ENCODE measurements around the gene PKD1.

DNA sequence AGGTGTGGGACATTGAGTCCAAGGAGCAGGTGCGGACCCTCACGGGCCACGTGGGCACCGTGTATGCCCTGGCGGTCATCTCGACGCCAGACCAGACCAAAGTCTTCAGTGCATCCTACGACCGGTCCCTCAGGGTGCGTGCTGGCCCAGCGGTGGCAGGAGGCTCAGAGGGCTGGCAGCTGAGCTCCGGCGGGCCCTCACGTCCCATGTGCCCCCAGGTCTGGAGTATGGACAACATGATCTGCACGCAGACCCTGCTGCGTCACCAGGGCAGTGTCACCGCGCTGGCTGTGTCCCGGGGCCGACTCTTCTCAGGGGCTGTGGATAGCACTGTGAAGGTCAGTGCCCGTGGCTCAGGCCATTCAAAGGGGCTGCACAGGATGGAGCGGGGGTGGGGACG is 40.3 kb upstream of the PKD1 start:
- TF ChIP-seq, protein P1, sequence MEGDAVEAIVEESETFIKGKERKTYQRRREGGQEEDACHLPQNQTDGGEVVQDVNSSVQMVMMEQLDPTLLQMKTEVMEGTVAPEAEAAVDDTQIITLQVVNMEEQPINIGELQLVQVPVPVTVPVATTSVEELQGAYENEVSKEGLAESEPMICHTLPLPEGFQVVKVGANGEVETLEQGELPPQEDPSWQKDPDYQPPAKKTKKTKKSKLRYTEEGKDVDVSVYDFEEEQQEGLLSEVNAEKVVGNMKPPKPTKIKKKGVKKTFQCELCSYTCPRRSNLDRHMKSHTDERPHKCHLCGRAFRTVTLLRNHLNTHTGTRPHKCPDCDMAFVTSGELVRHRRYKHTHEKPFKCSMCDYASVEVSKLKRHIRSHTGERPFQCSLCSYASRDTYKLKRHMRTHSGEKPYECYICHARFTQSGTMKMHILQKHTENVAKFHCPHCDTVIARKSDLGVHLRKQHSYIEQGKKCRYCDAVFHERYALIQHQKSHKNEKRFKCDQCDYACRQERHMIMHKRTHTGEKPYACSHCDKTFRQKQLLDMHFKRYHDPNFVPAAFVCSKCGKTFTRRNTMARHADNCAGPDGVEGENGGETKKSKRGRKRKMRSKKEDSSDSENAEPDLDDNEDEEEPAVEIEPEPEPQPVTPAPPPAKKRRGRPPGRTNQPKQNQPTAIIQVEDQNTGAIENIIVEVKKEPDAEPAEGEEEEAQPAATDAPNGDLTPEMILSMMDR (IDR thresholded peaks at IDR 0.05), result no peak
- TF ChIP-seq, protein P2, sequence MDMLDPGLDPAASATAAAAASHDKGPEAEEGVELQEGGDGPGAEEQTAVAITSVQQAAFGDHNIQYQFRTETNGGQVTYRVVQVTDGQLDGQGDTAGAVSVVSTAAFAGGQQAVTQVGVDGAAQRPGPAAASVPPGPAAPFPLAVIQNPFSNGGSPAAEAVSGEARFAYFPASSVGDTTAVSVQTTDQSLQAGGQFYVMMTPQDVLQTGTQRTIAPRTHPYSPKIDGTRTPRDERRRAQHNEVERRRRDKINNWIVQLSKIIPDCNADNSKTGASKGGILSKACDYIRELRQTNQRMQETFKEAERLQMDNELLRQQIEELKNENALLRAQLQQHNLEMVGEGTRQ (CRISPR knock-in tag; IDR thresholded peaks at IDR 0.05), result no peak
- TF ChIP-seq, protein P3, sequence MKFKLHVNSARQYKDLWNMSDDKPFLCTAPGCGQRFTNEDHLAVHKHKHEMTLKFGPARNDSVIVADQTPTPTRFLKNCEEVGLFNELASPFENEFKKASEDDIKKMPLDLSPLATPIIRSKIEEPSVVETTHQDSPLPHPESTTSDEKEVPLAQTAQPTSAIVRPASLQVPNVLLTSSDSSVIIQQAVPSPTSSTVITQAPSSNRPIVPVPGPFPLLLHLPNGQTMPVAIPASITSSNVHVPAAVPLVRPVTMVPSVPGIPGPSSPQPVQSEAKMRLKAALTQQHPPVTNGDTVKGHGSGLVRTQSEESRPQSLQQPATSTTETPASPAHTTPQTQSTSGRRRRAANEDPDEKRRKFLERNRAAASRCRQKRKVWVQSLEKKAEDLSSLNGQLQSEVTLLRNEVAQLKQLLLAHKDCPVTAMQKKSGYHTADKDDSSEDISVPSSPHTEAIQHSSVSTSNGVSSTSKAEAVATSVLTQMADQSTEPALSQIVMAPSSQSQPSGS (CRISPR knock-in tag; IDR thresholded peaks at IDR 0.05; ENCODE audit: borderline replicate concordance, low read depth), result no peak
- TF ChIP-seq SMAD4 (CRISPR knock-in tag; IDR thresholded peaks at IDR 0.05) (no peak), GABPB1 (CRISPR knock-in tag; IDR thresholded peaks at IDR 0.05) (no peak), ZNF671 (CRISPR knock-in tag; IDR thresholded peaks at IDR 0.05) (no peak), JUN (CRISPR knock-in tag; IDR thresholded peaks at IDR 0.05) (no peak), FOXK1 (CRISPR knock-in tag; IDR thresholded peaks at IDR 0.05) (no peak), CREB1 (CRISPR knock-in tag; IDR thresholded peaks at IDR 0.05) (no peak), NR2C2 (CRISPR knock-in tag; IDR thresholded peaks at IDR 0.05) (no peak)
- TF ChIP-seq, protein P4, sequence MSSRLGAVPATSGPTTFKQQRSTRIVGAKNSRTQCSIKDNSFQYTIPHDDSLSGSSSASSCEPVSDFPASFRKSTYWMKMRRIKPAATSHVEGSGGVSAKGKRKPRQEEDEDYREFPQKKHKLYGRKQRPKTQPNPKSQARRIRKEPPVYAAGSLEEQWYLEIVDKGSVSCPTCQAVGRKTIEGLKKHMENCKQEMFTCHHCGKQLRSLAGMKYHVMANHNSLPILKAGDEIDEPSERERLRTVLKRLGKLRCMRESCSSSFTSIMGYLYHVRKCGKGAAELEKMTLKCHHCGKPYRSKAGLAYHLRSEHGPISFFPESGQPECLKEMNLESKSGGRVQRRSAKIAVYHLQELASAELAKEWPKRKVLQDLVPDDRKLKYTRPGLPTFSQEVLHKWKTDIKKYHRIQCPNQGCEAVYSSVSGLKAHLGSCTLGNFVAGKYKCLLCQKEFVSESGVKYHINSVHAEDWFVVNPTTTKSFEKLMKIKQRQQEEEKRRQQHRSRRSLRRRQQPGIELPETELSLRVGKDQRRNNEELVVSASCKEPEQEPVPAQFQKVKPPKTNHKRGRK (CRISPR knock-in tag; IDR thresholded peaks at IDR 0.05; ENCODE audit: borderline replicate concordance), result no peak
